Stimulated activated CD8-positive, alpha-beta memory T cell treated with anti-CD3 and anti-CD28 coated beads, Interleukin-7, amount 100 ng/mL, for 24 hours (primary cell): Measurements from ENCODE around the gene EVPL.

Source experiments
- DNase-seq: peaks from one replicate; pipeline ENCODE4 v3.0.0-alpha.2; 2020; ENCODE audit warnings: low read depth

EVPL gene

DNA sequence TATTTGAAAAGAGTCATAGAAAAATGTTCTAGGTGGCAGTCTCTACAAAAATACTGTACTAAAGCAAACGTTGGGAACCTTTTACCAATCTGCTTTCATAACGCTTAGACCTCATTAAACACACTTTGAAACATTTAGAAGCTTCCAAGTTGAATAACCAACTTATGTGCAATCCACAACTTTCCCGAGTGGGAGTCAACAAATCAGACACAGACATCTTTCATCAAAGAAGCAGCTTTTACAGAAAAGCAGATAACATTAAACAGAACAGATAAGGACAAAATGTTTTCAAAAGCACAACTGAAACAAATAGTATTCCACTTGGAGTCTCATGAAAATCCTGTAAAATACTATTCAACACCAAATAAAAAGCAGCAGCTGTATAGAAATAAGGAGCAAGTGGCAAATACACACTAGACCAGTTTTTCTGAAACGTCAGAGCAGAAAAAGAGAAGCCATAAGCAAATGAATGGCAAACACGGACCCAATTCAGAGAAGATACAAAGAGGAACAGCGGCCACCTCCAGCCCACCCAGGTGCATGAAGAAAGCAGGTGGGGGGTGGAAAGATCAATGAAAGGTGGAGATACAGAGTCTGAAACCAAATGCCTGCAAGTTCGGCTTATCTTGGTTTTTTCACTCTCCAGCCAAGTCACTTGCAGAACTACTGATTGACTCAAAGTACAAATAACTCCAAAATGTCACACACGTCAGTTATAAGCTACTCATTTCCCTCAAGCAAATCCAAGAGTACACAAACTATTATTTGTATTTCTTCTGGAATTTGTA, 67.9 kb downstream of the EVPL start:
- DNase-seq: no peak
